K562 (cell line): Measurements from ENCODE around the gene ARHGEF12. TPM values are rescaled to one million over a fixed set of nuclear protein-coding genes. Genes with fewer than 3 reads are reported as not detected.

Experiments used
- ATAC-seq: fragments of 200-7000 bp; cut with Tn5 transposase; 3 replicates; pipeline ENCODE4 v1.9.1; 2020; ENCODE audit warnings: moderate library complexity
- BruUV-seq: library from RNA; stranded (reverse); fragments of 400-500 nt; replicated peaks from 2 replicates; lab custom pipeline; 2021; lab: Mats Ljungman, UMichigan
- CTCF ChIA-PET: fragments of 300-600 bp; formaldehyde crosslinking; extraction: SDS; loops from one replicate; lab custom pipeline; 2021; ENCODE audit warnings: low intra/inter-chr PET ratio; lab: Yijun Ruan, JAX
- POLR2A ChIA-PET: fragments of 300-600, 350-650 bp; sonication (Branson Sonifier 250); formaldehyde crosslinking; extraction: SDS; loops from one replicate; lab custom pipeline; 2021; ENCODE audit warnings: antibody characterized with exemption, inconsistent platforms; lab: Yijun Ruan, JAX
- DNase-seq, 4 experiments: peaks; one replicate each; pipeline versions ENCODE4 v3.0.0 to v3.0.0-alpha.2; 2011 to 2018; ENCODE audit warnings: low spot score in 3 of 4, mixed read lengths in 3 of 4; ENCODE audit errors: extremely low read depth in 1 of 4
- FAIRE-seq: peaks from 2 replicates; lab custom pipeline; 2011; peaks lifted over from hg19 to GRCh38; lab: Jason Lieb, UNC
- H2AFZ ChIP-seq: 2 replicates; pipeline ENCODE4 v1.6.0; 2011; ENCODE audit warnings: low read depth, low read length, control low read depth, inconsistent platforms
- H3K27ac ChIP-seq: fragments of 200-600 bp; 3 replicates; pipeline ENCODE4 v1.8.0; 2011; ENCODE audit warnings: low read depth, mild to moderate bottlenecking, control low read depth, inconsistent platforms, low read length, moderate library complexity, mixed read lengths; ENCODE audit errors: extremely low read depth
- H3K27me3 ChIP-seq, 2 experiments: fragments of 300-600 bp in 1 of 2; 2 replicates in 1 of 2; 3 replicates in 1 of 2; pipeline versions ENCODE4 v1.6.0 to v1.8.0; 2011; ENCODE audit warnings: inconsistent platforms in 2 of 2, low read length in 2 of 2, mild to moderate bottlenecking in 1 of 2, mixed read lengths in 1 of 2, moderate library complexity in 1 of 2; ENCODE audit not compliant: control insufficient read depth in 2 of 2, insufficient read depth in 2 of 2
- H3K36me3 ChIP-seq: fragments of 300-600 bp; 3 replicates; pipeline ENCODE4 v1.8.0; 2011; ENCODE audit warnings: mild to moderate bottlenecking, low read length, inconsistent platforms; ENCODE audit not compliant: control insufficient read depth, insufficient read depth
- H3K4me1 ChIP-seq, 2 experiments: fragments of 200-600 bp in 1 of 2; replicated peaks in 1 of 2; 2 replicates in 1 of 2; 3 replicates in 1 of 2; pipeline versions ENCODE4 v1.5.1 to v1.8.0; 2011; ENCODE audit warnings: inconsistent platforms in 2 of 2, low read length in 2 of 2, mild to moderate bottlenecking in 1 of 2, mixed read lengths in 1 of 2, moderate library complexity in 1 of 2; ENCODE audit not compliant: control insufficient read depth in 2 of 2, insufficient read depth in 2 of 2
- H3K4me2 ChIP-seq: 2 replicates; pipeline ENCODE4 v1.6.1; 2011; ENCODE audit warnings: low read length, control low read depth, inconsistent platforms, mixed read lengths; ENCODE audit not compliant: insufficient read depth
- H3K4me3 ChIP-seq: fragments of 200-600 bp; sonication (generic), shearing (Covaris generic); 2 replicates; pipeline ENCODE4 v1.5.1; 2016; ENCODE audit warnings: control low read depth, inconsistent platforms
- H3K79me2 ChIP-seq: fragments of 200-600 bp; 3 replicates; pipeline ENCODE4 v1.8.0; 2011; ENCODE audit warnings: low read length, inconsistent platforms; ENCODE audit not compliant: control insufficient read depth, insufficient read depth
- H3K9ac ChIP-seq, 2 experiments: 2 replicates each; pipeline versions ENCODE4 v1.6.0 to v1.6.1; 2011; ENCODE audit warnings: low read depth in 2 of 2, low read length in 2 of 2, control low read depth in 1 of 2, inconsistent platforms in 1 of 2, mild to moderate bottlenecking in 1 of 2, mixed read lengths in 1 of 2; ENCODE audit not compliant: insufficient read depth in 1 of 2
- H3K9me1 ChIP-seq: one replicate; pipeline ENCODE4 v1.6.0; 2011; ENCODE audit warnings: inconsistent platforms, mild to moderate bottlenecking, low read length, moderate library complexity; ENCODE audit not compliant: control insufficient read depth, insufficient read depth
- H3K9me3 ChIP-seq: replicated peaks from 2 replicates; pipeline ENCODE4 v1.5.1; 2011; ENCODE audit warnings: low read depth, low read length, inconsistent platforms; ENCODE audit not compliant: control insufficient read depth, insufficient read depth
- H4K20me1 ChIP-seq: replicated peaks from 2 replicates; pipeline ENCODE4 v1.6.1; 2011; ENCODE audit warnings: low read length, inconsistent platforms, mixed read lengths; ENCODE audit not compliant: control insufficient read depth, insufficient read depth
- HNRNPLL ChIP-seq: fragments of 200-400 bp; formaldehyde crosslinking; IDR thresholded peaks from 2 replicates; pipeline ENCODE4 v1.6.1; 2017; ENCODE audit warnings: low read length, low read depth, mild to moderate bottlenecking; ENCODE audit not compliant: poor library complexity, severe bottlenecking
- NR3C1 ChIP-seq: sonication (generic); formaldehyde crosslinking; IDR thresholded peaks from 2 replicates; pipeline ENCODE4 v1.8.1; 2022; ENCODE audit warnings: missing genetic modification reagents
- TBL1XR1 ChIP-seq, 2 experiments: IDR thresholded peaks; 2 replicates each; pipeline ENCODE4 v1.6.1; 2012; ENCODE audit warnings: improper control_type of control experiment in 2 of 2, low read length in 2 of 2, mild to moderate bottlenecking in 1 of 2
- ZNF436 ChIP-seq: fragments of 250-450, 450-650 bp; sonication (Bioruptor Pico); formaldehyde crosslinking; IDR thresholded peaks from 2 replicates; pipeline ENCODE4 v1.7.0; 2020; ENCODE audit warnings: mild to moderate bottlenecking
- ZNF561 ChIP-seq: fragments of 450-650 bp; formaldehyde crosslinking; conservative IDR thresholded peaks from 2 replicates; pipeline ENCODE4 v1.4.0; 2020; ENCODE audit warnings: mild to moderate bottlenecking, moderate library complexity
- in situ Hi-C: fragments of 300-500 bp; cut with MboI; formaldehyde crosslinking; loops from 4 replicates; pipeline ENCODE4 v1.15.0; 2018; ENCODE audit warnings: inconsistent platforms, mixed read lengths
- intact Hi-C: fragments of 100-400 bp; cut with micrococcal nuclease; formaldehyde crosslinking; loops from 2 replicates; pipeline ENCODE4 v1.14.2; 2022
- polyA plus RNA-seq, 8 experiments: library from polyadenylated mRNA; depleted of rRNA in 4 of 8; stranded (reverse) in 5 of 8; unstranded in 3 of 8; fragments of >200 nt; fragmentation: Nextera tagmentation in 2 of 8; fragmentation: Illumina TruSeq in 1 of 8; extraction: Ambion mirVana in 2 of 8; extraction: Trizol in 1 of 8; gene quantifications; 2 replicates each; pipeline versions ENCODE4 v1.2.1 to v1.2.3, GENCODE V29; 2011 to 2014; ENCODE audit warnings: inconsistent platforms in 1 of 8, missing spikeins in 1 of 8
- total RNA-seq, 7 experiments: library from RNA; depleted of rRNA in 6 of 7; stranded (reverse); fragments of >200 nt in 6 of 7; fragmentation: Illumina TruSeq in 2 of 7; extraction: Trizol in 2 of 7; gene quantifications; 2 replicates each; pipeline versions ENCODE4 v1.2.1 to v1.2.3, GENCODE V29; 2011 to 2021; ENCODE audit warnings: low replicate concordance in 1 of 7
- TF ChIP-seq, protein P1 (sequence below), 2 experiments: fragments of 150-350 bp in 1 of 2; IDR thresholded peaks; 2 replicates each; pipeline ENCODE4 v1.6.1; 2012 to 2016; ENCODE audit warnings: low read depth in 2 of 2, low read length in 2 of 2, mild to moderate bottlenecking in 1 of 2, moderate library complexity in 1 of 2
- TF ChIP-seq, protein P2 (sequence below): fragments of 450-650 bp; conservative IDR thresholded peaks from 2 replicates; pipeline ENCODE4 v1.6.1; 2016; ENCODE audit warnings: missing genetic modification characterization, low read depth, mild to moderate bottlenecking, control low read depth, missing compliant biosample characterization

The ARHGEF12 gene
- total and polyA plus RNA-seq, 9 of the 15 experiments (the other 6 are each of a cell fraction or from before 2014, with no cell fraction given): 3.5 to 51.7 (median 29.5) TPM

DNA sequence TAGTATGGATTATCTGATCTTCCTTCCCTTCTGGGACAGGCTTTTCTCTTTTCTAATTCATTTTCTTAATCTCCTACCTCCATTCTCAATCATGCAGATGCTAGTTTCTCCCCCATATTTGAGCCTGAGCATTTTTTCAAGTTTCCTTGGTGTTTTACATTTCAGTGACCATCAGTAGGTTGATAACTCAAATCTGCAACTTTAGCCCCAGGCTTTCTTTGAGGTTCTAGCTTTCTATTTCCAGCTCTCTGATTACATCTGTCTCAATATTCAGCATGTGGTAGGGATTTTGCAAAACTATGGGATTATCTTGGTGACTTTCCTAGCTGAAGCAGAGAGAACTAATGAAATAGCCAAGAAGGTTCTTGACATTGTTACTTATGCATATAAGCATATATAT is 67.8 kb downstream of the ARHGEF12 start:
- peaks cover 21% of the 10 kb centered on the region for H4K20me1 ChIP-seq
- TF ChIP-seq ZNF561 (CRISPR knock-in tag) (no peak), TBL1XR1 (IDR thresholded peaks at IDR 0.05; ENCODE audit: low read length in 2 of 2) (no peak), HNRNPLL (no peak), NR3C1 (no peak), ZNF436 (no peak)
- TF ChIP-seq, protein P1, sequence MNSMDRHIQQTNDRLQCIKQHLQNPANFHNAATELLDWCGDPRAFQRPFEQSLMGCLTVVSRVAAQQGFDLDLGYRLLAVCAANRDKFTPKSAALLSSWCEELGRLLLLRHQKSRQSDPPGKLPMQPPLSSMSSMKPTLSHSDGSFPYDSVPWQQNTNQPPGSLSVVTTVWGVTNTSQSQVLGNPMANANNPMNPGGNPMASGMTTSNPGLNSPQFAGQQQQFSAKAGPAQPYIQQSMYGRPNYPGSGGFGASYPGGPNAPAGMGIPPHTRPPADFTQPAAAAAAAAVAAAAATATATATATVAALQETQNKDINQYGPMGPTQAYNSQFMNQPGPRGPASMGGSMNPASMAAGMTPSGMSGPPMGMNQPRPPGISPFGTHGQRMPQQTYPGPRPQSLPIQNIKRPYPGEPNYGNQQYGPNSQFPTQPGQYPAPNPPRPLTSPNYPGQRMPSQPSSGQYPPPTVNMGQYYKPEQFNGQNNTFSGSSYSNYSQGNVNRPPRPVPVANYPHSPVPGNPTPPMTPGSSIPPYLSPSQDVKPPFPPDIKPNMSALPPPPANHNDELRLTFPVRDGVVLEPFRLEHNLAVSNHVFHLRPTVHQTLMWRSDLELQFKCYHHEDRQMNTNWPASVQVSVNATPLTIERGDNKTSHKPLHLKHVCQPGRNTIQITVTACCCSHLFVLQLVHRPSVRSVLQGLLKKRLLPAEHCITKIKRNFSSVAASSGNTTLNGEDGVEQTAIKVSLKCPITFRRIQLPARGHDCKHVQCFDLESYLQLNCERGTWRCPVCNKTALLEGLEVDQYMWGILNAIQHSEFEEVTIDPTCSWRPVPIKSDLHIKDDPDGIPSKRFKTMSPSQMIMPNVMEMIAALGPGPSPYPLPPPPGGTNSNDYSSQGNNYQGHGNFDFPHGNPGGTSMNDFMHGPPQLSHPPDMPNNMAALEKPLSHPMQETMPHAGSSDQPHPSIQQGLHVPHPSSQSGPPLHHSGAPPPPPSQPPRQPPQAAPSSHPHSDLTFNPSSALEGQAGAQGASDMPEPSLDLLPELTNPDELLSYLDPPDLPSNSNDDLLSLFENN (IDR thresholded peaks at IDR 0.05; ENCODE audit: low read depth in 2 of 2, low read length in 2 of 2): no peak
- TF ChIP-seq, protein P2, sequence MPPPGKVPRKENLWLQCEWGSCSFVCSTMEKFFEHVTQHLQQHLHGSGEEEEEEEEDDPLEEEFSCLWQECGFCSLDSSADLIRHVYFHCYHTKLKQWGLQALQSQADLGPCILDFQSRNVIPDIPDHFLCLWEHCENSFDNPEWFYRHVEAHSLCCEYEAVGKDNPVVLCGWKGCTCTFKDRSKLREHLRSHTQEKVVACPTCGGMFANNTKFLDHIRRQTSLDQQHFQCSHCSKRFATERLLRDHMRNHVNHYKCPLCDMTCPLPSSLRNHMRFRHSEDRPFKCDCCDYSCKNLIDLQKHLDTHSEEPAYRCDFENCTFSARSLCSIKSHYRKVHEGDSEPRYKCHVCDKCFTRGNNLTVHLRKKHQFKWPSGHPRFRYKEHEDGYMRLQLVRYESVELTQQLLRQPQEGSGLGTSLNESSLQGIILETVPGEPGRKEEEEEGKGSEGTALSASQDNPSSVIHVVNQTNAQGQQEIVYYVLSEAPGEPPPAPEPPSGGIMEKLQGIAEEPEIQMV: no peak
- H3K4me1 ChIP-seq: peaks cover 0 to 12% of the 10 kb centered on the region in 2 experiments; a peak in 1 of 5 replicates
- intact Hi-C loops: no loop called here
- H3K36me3 ChIP-seq: no peaks in the 10 kb centered on the region
- DNase-seq (no peak), ATAC-seq (no peak), FAIRE-seq (no peak)
- no peak overlapping the region for H3K4me3 ChIP-seq
- no peak overlapping the region for H3K27ac ChIP-seq
- ChIA-PET POLR2A (interaction anchor here (0.6 to 1.0 kb wide), 2 partner anchors 13 to 27 kb away, joined by 3 to 4 read pairs; no protein-coding TSS in a partner anchor), CTCF (interaction anchor here (0.6 kb wide), 1 partner anchor 1474 kb away, joined by 3 read pairs; no protein-coding TSS in a partner anchor)
- H3K79me2 ChIP-seq: peaks cover 67% of the 10 kb centered on the region
- no peaks in the 10 kb centered on the region for H3K9me3 ChIP-seq
- H3K9ac ChIP-seq: no peak overlapping the region
- H2AFZ ChIP-seq: no peak overlapping the region
- no peak overlapping the region for H3K4me2 ChIP-seq
- H3K27me3 ChIP-seq: no peaks in the 10 kb centered on the region
- peaks cover 3% of the 10 kb centered on the region for H3K9me1 ChIP-seq
- in situ Hi-C loops: no loop called here
- BruUV-seq: no TSS peak
